Measurements from ENCODE around the gene RAI1.

RAI1 gene

DNA sequence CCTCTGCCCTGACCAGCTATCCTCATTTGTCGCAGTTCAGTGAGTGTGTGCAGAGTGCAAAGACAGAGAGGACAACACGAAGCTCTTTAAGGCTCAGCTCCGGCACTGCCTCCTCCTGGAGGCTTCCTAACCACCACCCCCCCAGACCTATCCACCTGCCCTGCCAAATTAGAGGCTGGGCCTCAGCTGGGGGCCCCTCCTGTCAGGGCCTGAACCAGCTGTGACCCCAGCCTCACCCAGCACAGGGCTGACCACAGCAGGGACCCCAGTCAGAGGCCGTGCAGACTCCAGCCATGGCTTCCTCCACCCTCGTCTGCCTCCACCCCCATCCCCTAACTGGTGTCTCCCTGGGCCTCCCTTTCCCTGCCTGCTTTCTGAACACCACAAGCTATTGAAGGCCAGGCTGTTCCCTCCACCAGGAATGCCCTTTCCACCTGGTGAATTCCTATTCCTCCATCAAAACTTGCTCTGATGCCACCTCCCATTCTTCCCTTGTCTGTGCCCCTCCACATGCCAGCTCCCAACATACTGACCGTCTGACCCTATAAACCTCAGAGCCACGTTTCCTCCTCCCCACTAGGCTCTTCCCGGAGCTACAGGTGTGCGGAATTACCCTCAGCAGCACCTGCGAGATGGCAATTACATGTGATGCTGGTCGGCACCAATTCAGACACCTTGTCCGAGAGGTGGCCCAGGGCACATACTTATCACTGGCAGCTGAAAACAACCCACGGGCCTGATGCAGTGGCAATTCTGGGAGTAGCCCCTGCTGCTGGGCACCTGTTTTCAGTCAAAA lies 146.8 kb downstream of the RAI1 start:
- no peak for DNase-seq (ENCODE audit: low read depth, low spot score)
- in situ Hi-C loops (cut with HindIII; ENCODE audit: low sequenced_read_pairs) = no loop called here
- TF ChIP-seq, protein P1, sequence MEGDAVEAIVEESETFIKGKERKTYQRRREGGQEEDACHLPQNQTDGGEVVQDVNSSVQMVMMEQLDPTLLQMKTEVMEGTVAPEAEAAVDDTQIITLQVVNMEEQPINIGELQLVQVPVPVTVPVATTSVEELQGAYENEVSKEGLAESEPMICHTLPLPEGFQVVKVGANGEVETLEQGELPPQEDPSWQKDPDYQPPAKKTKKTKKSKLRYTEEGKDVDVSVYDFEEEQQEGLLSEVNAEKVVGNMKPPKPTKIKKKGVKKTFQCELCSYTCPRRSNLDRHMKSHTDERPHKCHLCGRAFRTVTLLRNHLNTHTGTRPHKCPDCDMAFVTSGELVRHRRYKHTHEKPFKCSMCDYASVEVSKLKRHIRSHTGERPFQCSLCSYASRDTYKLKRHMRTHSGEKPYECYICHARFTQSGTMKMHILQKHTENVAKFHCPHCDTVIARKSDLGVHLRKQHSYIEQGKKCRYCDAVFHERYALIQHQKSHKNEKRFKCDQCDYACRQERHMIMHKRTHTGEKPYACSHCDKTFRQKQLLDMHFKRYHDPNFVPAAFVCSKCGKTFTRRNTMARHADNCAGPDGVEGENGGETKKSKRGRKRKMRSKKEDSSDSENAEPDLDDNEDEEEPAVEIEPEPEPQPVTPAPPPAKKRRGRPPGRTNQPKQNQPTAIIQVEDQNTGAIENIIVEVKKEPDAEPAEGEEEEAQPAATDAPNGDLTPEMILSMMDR (IDR thresholded peaks at IDR 0.05; ENCODE audit: low read depth, low read length) = no peak
- no peak overlapping the region for H3K4me3 ChIP-seq (ENCODE audit: low read depth, low read length)

DNA sequence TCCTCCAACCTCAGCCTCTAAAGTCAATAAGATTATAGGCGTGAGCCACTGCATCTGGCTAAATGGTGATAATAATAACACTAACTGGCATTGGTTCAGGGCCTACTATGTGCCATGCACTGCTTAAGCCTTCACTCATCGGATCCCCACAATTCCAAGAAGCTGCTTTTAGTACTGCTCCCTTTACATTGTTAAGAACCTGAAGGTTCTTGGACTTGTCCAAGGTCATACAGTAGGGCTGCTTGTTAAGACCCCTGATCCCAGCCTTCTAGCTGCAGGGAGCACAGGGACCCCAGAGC lies 149.0 kb downstream of the RAI1 start:
- H3K4me3 ChIP-seq (ENCODE audit: low read depth, low read length) = no peak overlapping the region
- TF ChIP-seq, protein P1 (IDR thresholded peaks at IDR 0.05; ENCODE audit: low read depth, low read length) = no peak
- no peak for DNase-seq (ENCODE audit: low read depth, low spot score)
- in situ Hi-C loops (cut with HindIII; ENCODE audit: low sequenced_read_pairs) = no loop called here

GRCh38 chr17:17830740-17831207 lies 149.5 kb downstream of the RAI1 start:
- H3K4me3 ChIP-seq (ENCODE audit: low read depth, low read length) = no peak overlapping the region
- in situ Hi-C loops (cut with HindIII; ENCODE audit: low sequenced_read_pairs) = no loop called here
- no peak for DNase-seq (ENCODE audit: low read depth, low spot score)
- TF ChIP-seq, protein P1 (IDR thresholded peaks at IDR 0.05; ENCODE audit: low read depth, low read length) = no peak

- no peak overlapping the region for H3K4me3 ChIP-seq (ENCODE audit: low read depth, low read length)
- in situ Hi-C loops (cut with HindIII; ENCODE audit: low sequenced_read_pairs) = no loop called here
- no peak for DNase-seq (ENCODE audit: low read depth, low spot score)
- TF ChIP-seq, protein P1 (IDR thresholded peaks at IDR 0.05; ENCODE audit: low read depth, low read length) = no peak
Measured at GRCh38 chr17:17831208-17832031, 150.2 kb downstream of the RAI1 start.

DNA sequence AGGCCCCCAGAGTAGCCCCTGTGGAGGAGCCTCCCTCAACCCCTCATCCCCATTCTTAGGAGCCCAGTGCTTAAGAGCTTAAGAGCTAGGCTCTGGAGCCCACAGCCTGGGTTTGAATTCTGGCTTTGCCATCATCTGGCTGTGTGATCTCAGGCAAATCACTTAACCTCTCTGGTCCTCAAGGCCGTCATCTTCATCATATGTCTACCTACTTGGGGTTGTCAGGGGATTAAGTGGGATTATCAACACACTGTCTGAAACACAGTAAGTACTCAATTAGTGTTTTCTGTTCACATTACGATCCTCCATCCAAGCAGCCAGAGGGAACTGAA lies 150.7 kb downstream of the RAI1 start:
- TF ChIP-seq, protein P1 (IDR thresholded peaks at IDR 0.05; ENCODE audit: low read depth, low read length) = no peak
- H3K4me3 ChIP-seq (ENCODE audit: low read depth, low read length) = no peak overlapping the region
- in situ Hi-C loops (cut with HindIII; ENCODE audit: low sequenced_read_pairs) = no loop called here
- no peak for DNase-seq (ENCODE audit: low read depth, low spot score)

DNA sequence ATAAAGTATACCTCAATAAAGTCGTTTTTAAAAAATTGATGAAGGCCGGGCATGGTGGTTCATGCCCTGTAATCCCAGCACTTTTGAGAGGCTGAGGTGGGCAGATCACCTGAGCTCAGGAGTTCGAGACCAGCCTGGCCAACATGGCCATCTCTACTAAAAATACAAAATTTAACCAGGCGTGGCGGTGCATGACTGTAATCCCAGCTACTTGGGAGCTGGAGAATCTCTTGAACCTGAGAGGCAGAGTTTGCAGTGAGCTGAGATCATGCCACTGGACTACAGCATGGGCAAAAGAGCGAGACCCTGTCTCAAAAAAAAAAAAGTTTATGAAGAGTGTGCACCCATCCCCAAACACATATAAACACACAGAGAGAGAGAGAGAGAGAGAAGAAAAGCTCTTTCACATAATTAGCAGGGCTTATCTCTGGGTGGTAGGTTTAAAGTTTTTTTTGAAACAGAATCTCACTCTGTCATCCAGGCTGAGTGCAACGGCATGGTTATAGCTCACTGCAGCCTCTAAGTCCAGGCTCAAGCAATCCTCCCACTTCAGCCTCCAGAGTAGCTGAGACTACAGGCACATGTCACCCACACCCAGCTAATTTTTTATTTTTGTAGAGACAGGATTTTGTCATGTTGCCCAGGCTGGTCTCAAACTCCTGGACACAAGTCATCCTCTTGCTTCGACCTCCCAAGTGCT lies 152.6 kb downstream of the RAI1 start:
- in situ Hi-C loops (cut with HindIII; ENCODE audit: low sequenced_read_pairs) = no loop called here
- TF ChIP-seq, protein P1 (IDR thresholded peaks at IDR 0.05; ENCODE audit: low read depth, low read length) = no peak
- no peak for DNase-seq (ENCODE audit: low read depth, low spot score)
- no peak overlapping the region for H3K4me3 ChIP-seq (ENCODE audit: low read depth, low read length)
